ENCODE data around the gene MTUS2. TPM values are rescaled to one million over a fixed set of nuclear protein-coding genes. Genes with fewer than 3 reads are reported as not detected.

MTUS2 gene
- total and polyA plus RNA-seq, 2 donors (not counting 1 experiment from before 2014, with no cell fraction given): 0.06 TPM; not detected in 1

- H3K79me2 ChIP-seq (ENCODE audit: control insufficient read depth, insufficient read depth, low read length): no peaks in the 10 kb centered on the region
- H3K27me3 ChIP-seq (ENCODE audit: control insufficient read depth, insufficient read depth, low read length): no peaks in the 10 kb centered on the region
- H2AFZ ChIP-seq (ENCODE audit: low read length): no peak overlapping the region
- no peak overlapping the region for H3K4me3 ChIP-seq (replicated peaks in 1 of 4; ENCODE audit: control extremely low read depth in 1 of 4, insufficient read depth in 1 of 4, low read depth in 3 of 4, low read length in 4 of 4)
- DNase-seq (ENCODE audit: low read depth in 2 of 2): no peak
- H3K4me2 ChIP-seq (ENCODE audit: extremely low read depth, insufficient read depth, low read length): no peak overlapping the region
- no peaks in the 10 kb centered on the region for H3K9me3 ChIP-seq (ENCODE audit: control insufficient read depth, insufficient read depth, low read depth, low read length)
- H3K36me3 ChIP-seq (ENCODE audit: control insufficient read depth, insufficient read depth, low read length): no peaks in the 10 kb centered on the region
- H4K20me1 ChIP-seq (ENCODE audit: control insufficient read depth, extremely low read depth, insufficient read depth, low read length): no peaks in the 10 kb centered on the region
- no peaks in the 10 kb centered on the region for H3K4me1 ChIP-seq (ENCODE audit: control insufficient read depth, extremely low read depth, insufficient read depth, low read length)
- TF ChIP-seq CTCF (conservative IDR thresholded peaks at IDR 0.05 in 1 of 2, IDR thresholded peaks at IDR 0.05 in 1 of 2; ENCODE audit: low read depth in 1 of 2, low read length in 2 of 2) (no peak), EZH2 (IDR thresholded peaks at IDR 0.05; ENCODE audit: low read length, missing control alignments) (no peak)
- no peak overlapping the region for H3K27ac ChIP-seq (ENCODE audit: insufficient read depth, low read length)
- no peak overlapping the region for H3K9ac ChIP-seq (ENCODE audit: insufficient read depth, low read length)
These were observed 633.5 kb downstream of the MTUS2 start for GRCh38 chr13:29453617-29454011.

DNA sequence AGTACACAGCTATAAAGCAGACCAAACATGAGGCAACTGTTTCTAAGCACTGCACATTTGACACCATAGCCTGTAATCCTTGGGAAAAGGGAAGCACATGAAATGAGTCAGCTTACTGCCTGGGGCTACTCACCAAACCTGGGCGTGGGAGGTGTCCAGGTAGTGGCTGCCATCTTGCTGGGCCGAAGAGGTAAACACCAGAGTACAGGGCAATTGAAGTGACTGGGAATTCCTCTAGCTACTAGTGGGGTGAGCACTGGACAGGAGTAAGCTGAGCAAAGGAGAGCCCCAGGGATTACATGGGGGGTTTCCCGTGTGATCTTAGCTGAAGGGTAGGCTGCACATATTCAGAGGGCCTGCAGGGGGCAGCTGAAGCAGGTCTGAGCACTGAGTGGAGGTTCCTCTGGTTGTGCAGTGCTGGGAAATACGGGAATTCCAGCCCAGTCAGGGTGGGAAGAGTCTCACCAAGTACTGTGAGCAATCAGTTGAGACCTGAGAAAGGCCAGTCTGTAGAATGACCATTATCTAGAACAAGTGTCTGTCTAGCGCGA, 634.9 kb downstream of the MTUS2 start:
- Histone ChIP-seq H3K4me1 (ENCODE audit: control insufficient read depth, extremely low read depth, insufficient read depth, low read length) (no peaks in the 10 kb centered on the region), H3K27ac (ENCODE audit: insufficient read depth, low read length) (no peak overlapping the region), H3K9ac (ENCODE audit: insufficient read depth, low read length) (no peak overlapping the region), H3K79me2 (ENCODE audit: control insufficient read depth, insufficient read depth, low read length) (no peaks in the 10 kb centered on the region), H3K36me3 (ENCODE audit: control insufficient read depth, insufficient read depth, low read length) (no peaks in the 10 kb centered on the region), H3K4me2 (ENCODE audit: extremely low read depth, insufficient read depth, low read length) (no peak overlapping the region), H3K4me3 (replicated peaks in 1 of 4; ENCODE audit: control extremely low read depth in 1 of 4, insufficient read depth in 1 of 4, low read depth in 3 of 4, low read length in 4 of 4) (no peak overlapping the region), H3K9me3 (ENCODE audit: control insufficient read depth, insufficient read depth, low read depth, low read length) (no peaks in the 10 kb centered on the region), H2AFZ (ENCODE audit: low read length) (no peak overlapping the region), H4K20me1 (ENCODE audit: control insufficient read depth, extremely low read depth, insufficient read depth, low read length) (no peaks in the 10 kb centered on the region), H3K27me3 (ENCODE audit: control insufficient read depth, insufficient read depth, low read length) (no peaks in the 10 kb centered on the region)
- DNase-seq (ENCODE audit: low read depth in 2 of 2): peak; percentile 10 to 20
- TF ChIP-seq CTCF (conservative IDR thresholded peaks at IDR 0.05 in 1 of 2, IDR thresholded peaks at IDR 0.05 in 1 of 2; ENCODE audit: low read depth in 1 of 2, low read length in 2 of 2) (peak in 1 of 2 donors; percentile 49), EZH2 (IDR thresholded peaks at IDR 0.05; ENCODE audit: low read length, missing control alignments) (no peak)

DNA sequence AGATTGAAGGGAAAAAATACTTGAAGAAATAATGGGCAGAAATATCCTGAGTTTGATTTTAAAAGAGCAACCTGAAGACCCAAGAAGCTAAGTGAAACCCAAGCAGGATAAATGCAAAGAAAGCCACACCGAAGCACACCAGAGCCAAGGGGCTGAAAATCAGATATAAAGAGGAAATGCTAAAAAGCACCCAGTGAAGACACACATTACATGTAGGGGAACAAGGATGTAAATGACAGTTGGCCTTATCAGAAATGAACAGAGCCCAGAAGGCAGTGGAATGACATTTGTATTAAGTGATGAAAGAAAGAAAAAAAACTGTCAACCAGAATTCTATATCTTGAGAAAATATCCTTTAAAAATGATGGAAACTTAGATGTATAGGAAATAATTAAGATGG, 636.3 kb downstream of the MTUS2 start:
- Histone ChIP-seq H3K4me2 (ENCODE audit: extremely low read depth, insufficient read depth, low read length) (no peak overlapping the region), H3K4me1 (ENCODE audit: control insufficient read depth, extremely low read depth, insufficient read depth, low read length) (no peaks in the 10 kb centered on the region), H3K9ac (ENCODE audit: insufficient read depth, low read length) (no peak overlapping the region), H3K36me3 (ENCODE audit: control insufficient read depth, insufficient read depth, low read length) (no peaks in the 10 kb centered on the region), H3K27me3 (ENCODE audit: control insufficient read depth, insufficient read depth, low read length) (no peaks in the 10 kb centered on the region), H2AFZ (ENCODE audit: low read length) (no peak overlapping the region), H3K27ac (ENCODE audit: insufficient read depth, low read length) (no peak overlapping the region), H4K20me1 (ENCODE audit: control insufficient read depth, extremely low read depth, insufficient read depth, low read length) (no peaks in the 10 kb centered on the region), H3K4me3 (replicated peaks in 1 of 4; ENCODE audit: control extremely low read depth in 1 of 4, insufficient read depth in 1 of 4, low read depth in 3 of 4, low read length in 4 of 4) (no peak overlapping the region), H3K9me3 (ENCODE audit: control insufficient read depth, insufficient read depth, low read depth, low read length) (no peaks in the 10 kb centered on the region), H3K79me2 (ENCODE audit: control insufficient read depth, insufficient read depth, low read length) (no peaks in the 10 kb centered on the region)
- TF ChIP-seq EZH2 (IDR thresholded peaks at IDR 0.05; ENCODE audit: low read length, missing control alignments): no peak
- no peak for TF ChIP-seq CTCF (conservative IDR thresholded peaks at IDR 0.05 in 1 of 2, IDR thresholded peaks at IDR 0.05 in 1 of 2; ENCODE audit: low read depth in 1 of 2, low read length in 2 of 2)
- DNase-seq (ENCODE audit: low read depth in 2 of 2): no peak
